HUES64 (cell line): Measurements from ENCODE around the gene PAK6.

Experiments
- H3K27ac ChIP-seq: 2 replicates; pipeline ENCODE4 v1.7.0; 2013; ENCODE audit warnings: low read depth, low read length, inconsistent platforms
- H3K27me3 ChIP-seq: 2 replicates; pipeline ENCODE4 v1.6.1; 2013; ENCODE audit warnings: mild to moderate bottlenecking, low read length; ENCODE audit not compliant: insufficient read depth
- H3K36me3 ChIP-seq: 2 replicates; pipeline ENCODE4 v1.6.1; 2013; ENCODE audit warnings: mild to moderate bottlenecking, low read length; ENCODE audit not compliant: insufficient read depth
- H3K4me1 ChIP-seq: 2 replicates; pipeline ENCODE4 v1.6.1; 2013; ENCODE audit warnings: mild to moderate bottlenecking, low read length, moderate library complexity; ENCODE audit not compliant: insufficient read depth
- H3K4me3 ChIP-seq: 2 replicates; pipeline ENCODE4 v1.5.1; 2013; ENCODE audit warnings: mild to moderate bottlenecking, low read length, moderate library complexity
- H3K9ac ChIP-seq: 2 replicates; pipeline ENCODE4 v1.6.1; 2013; ENCODE audit warnings: mild to moderate bottlenecking, low read depth, low read length
- H3K9me3 ChIP-seq: 2 replicates; pipeline ENCODE4 v1.6.1; 2013; ENCODE audit warnings: low read depth, low read length; ENCODE audit not compliant: insufficient read depth
- WGBS: fragments of 150-250, 120-280 bp; methylation state at CpG from one replicate; pipeline ENCODE4 v1.1.7; 2013; ENCODE audit warnings: missing lambda C conversion rate; 5-methylcytosine and 5-hydroxymethylcytosine counted together

The PAK6 gene

DNA sequence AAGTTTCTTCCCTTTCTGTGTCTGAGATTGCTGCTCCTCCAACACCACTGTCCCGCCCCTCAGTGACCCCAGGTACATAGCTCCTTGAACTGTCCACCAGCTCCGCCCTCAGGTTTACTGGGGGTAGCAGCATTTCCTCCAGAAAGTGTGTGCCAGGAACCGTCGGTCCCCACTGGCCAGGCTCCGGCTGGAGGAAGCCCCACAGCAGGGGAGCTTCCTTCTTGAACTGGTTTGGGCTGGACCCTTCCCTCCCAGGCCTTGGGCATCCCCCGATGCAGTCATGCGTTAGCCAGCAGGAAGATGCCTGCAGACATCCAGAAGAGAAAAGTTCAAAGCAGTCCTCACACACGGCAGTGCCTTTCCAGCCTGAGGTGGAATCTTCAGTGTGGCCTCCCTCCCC, 19.7 kb downstream of the PAK6 start:
- Histone ChIP-seq H3K27ac (no peak overlapping the region), H3K4me1 (peaks cover 6% of the 10 kb centered on the region; the same call in 1 of the 2 replicates), H3K9ac (no peak overlapping the region), H3K36me3 (no peaks in the 10 kb centered on the region), H3K27me3 (peaks cover 10% of the 10 kb centered on the region), H3K4me3 (no peak overlapping the region), H3K9me3 (no peaks in the 10 kb centered on the region)
- 46% methylated on average over 8 of the region's 8 CpGs for WGBS

DNA sequence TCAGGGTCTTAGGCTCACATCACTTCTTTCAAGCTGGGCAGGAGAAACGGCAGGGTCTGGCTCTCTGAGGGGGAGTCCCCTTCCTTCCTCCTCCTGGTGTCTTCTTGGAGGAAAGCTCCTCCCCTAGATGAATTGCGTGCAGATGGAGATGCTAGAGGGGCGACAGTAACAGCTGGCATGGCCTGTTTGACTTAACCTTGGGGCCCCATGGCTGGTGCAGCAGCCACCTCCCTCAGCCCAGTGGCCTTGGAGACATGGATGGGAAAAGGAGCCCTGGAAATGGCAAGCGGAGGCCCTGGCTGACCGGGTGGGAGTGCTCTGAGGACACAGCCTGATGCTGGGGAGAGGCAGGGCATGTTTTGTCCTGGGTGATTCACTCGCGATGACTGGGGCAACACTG, 20.2 kb downstream of the PAK6 start:
- Histone ChIP-seq H3K36me3 (no peaks in the 10 kb centered on the region), H3K4me1 (peaks cover 6% of the 10 kb centered on the region; the same call in 1 of the 2 replicates), H3K27ac (no peak overlapping the region), H3K4me3 (no peak overlapping the region), H3K9me3 (no peaks in the 10 kb centered on the region), H3K9ac (no peak overlapping the region), H3K27me3 (peaks cover 5% of the 10 kb centered on the region)
- WGBS: 75% methylated on average over 7 of the region's 7 CpGs

DNA sequence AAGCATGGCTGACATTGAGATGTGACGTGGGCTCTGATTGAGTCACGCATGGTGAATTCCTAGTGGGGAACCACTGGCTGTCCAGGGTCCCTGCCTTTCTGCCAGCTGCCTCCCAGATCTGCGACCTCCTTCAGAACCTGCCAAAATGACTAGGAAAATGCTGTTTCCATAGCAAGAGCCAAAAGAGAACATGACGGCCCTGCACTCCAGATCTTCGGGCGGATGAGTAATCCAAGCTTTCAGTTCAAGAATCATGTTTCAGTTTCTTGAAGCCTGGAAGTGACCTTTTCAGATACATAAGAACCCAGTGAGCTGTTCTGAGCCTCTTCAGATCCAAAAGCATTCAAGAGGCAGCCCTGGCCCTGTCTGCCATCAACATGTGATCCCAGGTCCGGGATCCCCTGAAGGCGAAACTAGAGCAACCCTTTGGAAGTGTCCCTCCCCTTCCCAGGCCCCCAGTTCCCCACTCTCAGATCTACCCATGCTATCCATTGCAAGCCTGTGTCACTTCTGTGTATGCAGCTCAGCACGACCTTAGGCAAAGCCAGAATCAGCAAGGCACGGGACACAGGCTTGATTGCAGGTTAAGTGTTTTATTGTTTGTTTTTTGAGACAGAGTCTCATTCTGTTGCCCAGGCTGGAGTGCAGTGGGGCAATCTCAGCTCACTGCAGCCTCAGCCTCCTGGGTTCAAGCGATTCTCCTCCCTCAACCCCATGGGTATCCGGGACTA, 24.3 kb downstream of the PAK6 start:
- Histone ChIP-seq H3K4me1 (peaks cover 8% of the 10 kb centered on the region; the same call in 1 of the 2 replicates), H3K27me3 (no peaks in the 10 kb centered on the region), H3K9me3 (no peaks in the 10 kb centered on the region), H3K27ac (no peak overlapping the region), H3K9ac (no peak overlapping the region), H3K4me3 (no peak overlapping the region), H3K36me3 (no peaks in the 10 kb centered on the region)
- WGBS: 90% methylated on average over 12 of the region's 12 CpGs

DNA sequence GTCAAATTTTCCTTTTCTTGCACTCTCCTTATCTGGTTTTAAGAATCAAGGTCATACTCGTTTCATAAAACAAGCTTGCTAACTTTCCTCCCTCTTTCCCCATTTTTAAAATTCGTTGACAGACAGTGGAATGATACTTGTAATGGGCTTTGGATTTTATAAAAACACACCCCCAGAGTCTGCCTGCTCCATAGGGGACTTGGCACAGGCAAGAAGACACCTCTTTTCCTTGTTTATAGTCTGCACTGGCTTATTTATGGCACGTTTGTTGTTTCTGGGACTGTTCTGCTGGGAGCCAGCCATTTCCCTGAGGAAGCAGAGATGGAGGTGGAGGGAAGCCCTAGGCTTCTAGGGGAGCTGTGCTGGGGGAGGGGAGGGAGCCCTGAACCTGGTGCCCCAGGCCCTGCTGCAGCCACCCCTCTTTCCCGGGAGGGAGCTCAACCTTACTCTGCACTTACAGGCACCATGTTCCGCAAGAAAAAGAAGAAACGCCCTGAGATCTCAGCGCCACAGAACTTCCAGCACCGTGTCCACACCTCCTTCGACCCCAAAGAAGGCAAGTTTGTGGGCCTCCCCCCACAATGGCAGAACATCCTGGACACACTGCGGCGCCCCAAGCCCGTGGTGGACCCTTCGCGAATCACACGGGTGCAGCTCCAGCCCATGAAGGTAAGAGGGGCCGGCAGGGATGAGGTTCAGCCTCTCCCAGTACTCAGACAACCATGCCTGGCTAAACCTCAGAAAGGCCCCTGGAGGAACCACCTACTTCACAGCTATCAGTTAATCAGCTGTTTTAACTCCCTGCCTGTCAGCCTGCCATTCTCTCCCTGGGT, 25.7 kb downstream of the PAK6 start:
- H3K9me3 ChIP-seq: no peaks in the 10 kb centered on the region
- H3K36me3 ChIP-seq: no peaks in the 10 kb centered on the region
- no peak overlapping the region for H3K27ac ChIP-seq
- whole genome bisulfite sequencing: 89% methylated on average over 16 of the region's 16 CpGs
- no peak overlapping the region for H3K9ac ChIP-seq
- H3K27me3 ChIP-seq: no peaks in the 10 kb centered on the region
- H3K4me3 ChIP-seq: no peak overlapping the region
- H3K4me1 ChIP-seq: peaks cover 2% of the 10 kb centered on the region; the same call in 1 of the 2 replicates

DNA sequence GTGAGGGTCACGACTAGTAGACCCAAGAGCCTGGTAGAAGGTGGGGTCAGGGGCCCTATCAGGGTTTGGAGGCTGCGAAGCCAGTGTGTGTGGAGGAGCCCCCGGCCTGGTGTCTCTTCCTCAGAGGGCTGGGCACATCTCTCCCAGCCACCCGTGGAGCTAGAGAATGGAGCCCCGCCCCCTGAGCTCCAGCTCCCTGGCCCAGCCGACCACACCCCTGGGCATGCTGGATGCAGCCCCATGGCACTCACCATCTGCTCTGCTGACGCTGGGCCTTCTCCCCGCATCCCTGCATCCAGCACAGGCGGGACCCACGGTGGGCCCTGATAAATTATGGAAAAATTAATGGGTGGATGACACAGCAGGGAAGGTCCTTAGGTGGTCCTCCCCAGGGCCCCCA, 26.5 kb downstream of the PAK6 start:
- no peak overlapping the region for H3K4me3 ChIP-seq
- H3K4me1 ChIP-seq: peaks cover 2% of the 10 kb centered on the region; the same call in 1 of the 2 replicates
- no peaks in the 10 kb centered on the region for H3K27me3 ChIP-seq
- H3K36me3 ChIP-seq: no peaks in the 10 kb centered on the region
- H3K27ac ChIP-seq: no peak overlapping the region
- 80% methylated on average over 10 of the region's 10 CpGs for WGBS
- no peaks in the 10 kb centered on the region for H3K9me3 ChIP-seq
- H3K9ac ChIP-seq: no peak overlapping the region

DNA sequence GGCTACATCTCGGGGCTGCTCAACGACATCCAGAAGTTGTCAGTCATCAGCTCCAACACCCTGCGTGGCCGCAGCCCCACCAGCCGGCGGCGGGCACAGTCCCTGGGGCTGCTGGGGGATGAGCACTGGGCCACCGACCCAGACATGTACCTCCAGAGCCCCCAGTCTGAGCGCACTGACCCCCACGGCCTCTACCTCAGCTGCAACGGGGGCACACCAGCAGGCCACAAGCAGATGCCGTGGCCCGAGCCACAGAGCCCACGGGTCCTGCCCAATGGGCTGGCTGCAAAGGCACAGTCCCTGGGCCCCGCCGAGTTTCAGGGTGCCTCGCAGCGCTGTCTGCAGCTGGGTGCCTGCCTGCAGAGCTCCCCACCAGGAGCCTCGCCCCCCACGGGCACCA, 27.0 kb downstream of the PAK6 start:
- Histone ChIP-seq H3K36me3 (no peaks in the 10 kb centered on the region), H3K27ac (no peak overlapping the region), H3K9me3 (no peaks in the 10 kb centered on the region), H3K4me3 (no peak overlapping the region), H3K27me3 (no peaks in the 10 kb centered on the region), H3K4me1 (peaks cover 2% of the 10 kb centered on the region; the same call in 1 of the 2 replicates), H3K9ac (no peak overlapping the region)
- WGBS: 95% methylated on average over 20 of the region's 20 CpGs

DNA sequence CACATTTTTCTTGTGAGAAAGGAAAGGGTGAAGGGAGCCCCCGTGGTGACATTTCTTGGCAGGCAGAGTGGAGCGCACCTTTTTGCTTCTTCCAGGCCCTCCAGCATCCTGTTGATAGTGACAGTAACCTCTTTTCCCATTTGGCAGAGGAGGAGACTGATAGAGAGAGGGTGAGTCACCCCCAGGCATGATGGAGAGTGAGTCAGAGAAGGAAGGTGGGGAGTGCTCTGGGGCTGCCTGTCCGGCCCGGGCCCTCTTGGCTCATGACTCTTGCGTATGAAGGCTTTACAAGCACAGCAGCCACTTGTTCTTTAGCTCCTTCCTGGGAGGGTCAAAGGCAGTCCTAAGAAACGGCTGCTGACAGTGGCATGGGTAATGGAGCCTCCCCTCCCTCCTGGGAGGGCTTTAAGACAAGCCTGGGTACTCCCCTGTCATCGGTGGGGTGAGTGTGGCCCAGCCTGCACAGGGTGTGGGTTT, 28.0 kb downstream of the PAK6 start:
- WGBS: 60% methylated on average over 7 of the region's 7 CpGs
- Histone ChIP-seq H3K9me3 (no peaks in the 10 kb centered on the region), H3K4me3 (no peak overlapping the region), H3K27me3 (no peaks in the 10 kb centered on the region), H3K27ac (no peak overlapping the region), H3K36me3 (no peaks in the 10 kb centered on the region), H3K4me1 (peaks cover 2% of the 10 kb centered on the region; the same call in 1 of the 2 replicates), H3K9ac (no peak overlapping the region)

DNA sequence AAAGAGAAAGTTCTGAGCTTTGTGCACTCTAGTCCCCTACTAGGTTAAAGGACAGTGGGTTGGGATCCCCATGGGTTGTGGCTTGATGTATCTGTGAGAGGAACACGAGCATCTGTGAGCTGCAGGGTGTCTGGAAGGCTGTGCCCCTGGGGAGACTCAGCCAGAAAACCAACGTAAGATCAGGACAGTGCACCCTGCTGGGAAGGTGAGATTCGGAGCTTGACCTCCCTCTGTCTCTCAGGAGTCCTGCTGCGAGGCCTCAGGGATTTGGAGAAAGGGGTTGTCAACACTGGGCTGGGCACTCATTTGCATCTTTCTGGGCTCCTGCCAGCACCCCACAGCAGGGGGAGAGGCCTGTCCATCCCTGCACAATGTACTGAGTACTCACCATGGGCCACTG, 28.8 kb downstream of the PAK6 start:
- no peak overlapping the region for H3K4me3 ChIP-seq
- H3K36me3 ChIP-seq: no peaks in the 10 kb centered on the region
- H3K9ac ChIP-seq: no peak overlapping the region
- no peaks in the 10 kb centered on the region for H3K27me3 ChIP-seq
- 31% methylated on average over 4 of the region's 4 CpGs for WGBS
- no peak overlapping the region for H3K27ac ChIP-seq
- H3K9me3 ChIP-seq: no peaks in the 10 kb centered on the region
- H3K4me1 ChIP-seq: peaks cover 2% of the 10 kb centered on the region; the same call in 1 of the 2 replicates

DNA sequence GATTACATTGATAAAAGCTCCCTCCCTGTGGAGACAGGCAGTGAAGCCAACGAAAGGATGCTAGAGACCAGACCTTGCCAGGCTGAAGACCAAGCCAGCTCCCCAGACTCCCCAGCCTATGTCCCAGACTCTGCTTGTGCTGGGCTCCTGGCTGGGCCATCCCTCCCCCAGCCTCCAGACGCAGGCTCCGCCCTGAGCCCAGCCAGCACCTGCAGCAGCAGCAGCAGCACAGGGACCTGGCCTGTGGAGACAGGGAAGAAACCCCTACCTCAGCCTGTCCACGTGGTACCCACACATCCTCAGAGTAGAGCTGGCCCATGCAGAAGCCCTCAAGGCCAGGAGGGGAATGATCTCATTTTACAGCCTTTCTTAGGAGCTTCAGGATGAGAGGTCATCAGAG, 30.7 kb downstream of the PAK6 start:
- H3K27ac ChIP-seq: no peak overlapping the region
- H3K4me3 ChIP-seq: no peak overlapping the region
- H3K9me3 ChIP-seq: no peaks in the 10 kb centered on the region
- peaks cover 2% of the 10 kb centered on the region; the same call in 1 of the 2 replicates for H3K4me1 ChIP-seq
- H3K9ac ChIP-seq: no peak overlapping the region
- WGBS: 75% methylated on average over 4 of the region's 4 CpGs
- no peaks in the 10 kb centered on the region for H3K27me3 ChIP-seq
- H3K36me3 ChIP-seq: no peaks in the 10 kb centered on the region

DNA sequence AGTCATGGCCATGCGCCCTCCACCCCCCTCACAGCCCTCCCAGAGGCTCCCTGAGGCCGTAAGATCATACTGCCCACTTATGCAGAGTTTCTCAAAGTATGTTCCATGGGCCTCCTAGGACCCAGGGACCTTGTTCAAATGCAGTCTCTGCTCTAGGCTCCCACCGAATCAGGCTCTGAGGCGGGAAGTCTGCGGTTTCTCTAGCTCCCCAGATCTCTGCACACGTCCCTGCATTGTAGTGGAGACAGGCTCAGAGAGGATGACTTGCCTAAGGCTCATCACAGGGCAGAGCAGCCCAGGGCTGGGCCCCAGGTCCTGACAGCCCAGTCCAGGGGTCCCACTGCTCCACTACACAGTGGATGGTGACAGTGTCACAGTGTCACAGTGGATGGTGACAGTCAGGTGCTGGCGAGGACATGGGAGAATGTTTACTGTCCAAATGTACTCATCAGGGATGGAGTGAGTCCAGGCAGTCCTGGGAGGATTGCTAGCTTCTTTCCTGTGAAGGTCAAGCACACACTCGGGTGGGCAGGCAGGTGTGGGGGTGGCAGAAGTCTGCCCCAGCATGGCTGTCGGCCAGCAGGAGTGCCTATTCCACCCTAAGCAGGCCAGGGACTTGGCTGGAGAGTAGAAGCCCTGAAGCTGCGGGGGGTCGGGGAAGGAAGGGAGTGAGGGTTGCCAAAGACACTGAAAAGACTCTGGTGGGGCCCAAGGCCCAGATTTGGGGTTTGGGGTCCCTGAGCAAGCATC, 31.6 kb downstream of the PAK6 start:
- no peaks in the 10 kb centered on the region for H3K9me3 ChIP-seq
- no peaks in the 10 kb centered on the region for H3K27me3 ChIP-seq
- H3K27ac ChIP-seq: no peak overlapping the region
- H3K4me3 ChIP-seq: no peak overlapping the region
- H3K4me1 ChIP-seq: peaks cover 2% of the 10 kb centered on the region; the same call in 1 of the 2 replicates
- WGBS: 91% methylated on average over 11 of the region's 11 CpGs
- H3K9ac ChIP-seq: no peak overlapping the region
- H3K36me3 ChIP-seq: no peaks in the 10 kb centered on the region
